ENCODE results near the gene FUNDC2. TPM values are rescaled to one million over a fixed set of nuclear protein-coding genes. Genes with fewer than 3 reads are reported as not detected.

FUNDC2 gene
- total and polyA plus RNA-seq, 2 of the 4 experiments (the other 2 are of a cell fraction): 42.5 to 51.7 TPM

DNA sequence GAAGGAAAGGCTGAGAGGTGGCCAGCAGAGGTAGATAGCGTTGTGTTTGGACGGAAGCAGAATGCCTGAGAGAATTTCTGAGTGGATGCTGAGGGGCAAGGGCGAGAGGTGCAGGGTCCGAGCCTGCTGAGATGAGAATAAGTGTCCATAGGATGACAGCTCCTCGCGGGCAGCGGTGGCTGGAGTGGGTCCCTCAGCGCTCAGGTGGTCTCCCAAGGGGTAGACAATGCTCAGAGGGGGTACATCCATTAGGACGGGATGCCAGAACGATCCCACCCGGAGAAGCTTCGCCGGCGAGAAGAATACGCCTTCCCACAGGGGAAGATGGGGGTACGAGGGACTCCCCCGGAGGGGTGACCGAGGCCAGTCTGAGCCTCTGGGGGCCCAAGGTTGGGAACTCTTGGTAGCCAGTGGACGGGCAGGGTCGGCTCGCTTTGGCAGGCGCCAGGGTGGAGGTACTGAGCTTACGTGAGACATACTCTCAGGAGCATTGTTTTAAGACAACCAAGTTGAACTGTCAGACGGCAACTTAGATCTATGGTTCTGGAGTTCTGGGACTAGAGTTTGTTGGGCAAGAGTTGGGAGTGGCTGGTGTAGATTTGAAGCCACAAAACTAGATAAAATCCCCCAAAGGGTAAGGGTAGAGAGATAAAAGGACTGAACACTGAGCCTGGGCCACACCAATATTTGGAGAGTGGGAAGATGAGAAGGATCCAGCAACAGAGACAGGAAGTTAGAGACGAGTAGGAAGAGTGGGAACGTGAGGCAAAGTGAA, 60.5 kb downstream of the FUNDC2 start:
- Histone ChIP-seq H2AFZ (replicated peaks; ENCODE audit: low read length, poor library complexity) (no peak overlapping the region), H2BK120ac (ENCODE audit: low read depth, low read length) (no peak overlapping the region), H3K27ac (ENCODE audit: insufficient read depth, low read length) (no peak overlapping the region), H2BK5ac (ENCODE audit: low read depth, low read length, poor library complexity, severe bottlenecking) (no peak overlapping the region), H3K4me1 (ENCODE audit: control insufficient read depth, insufficient read depth, low read length) (no peaks in the 10 kb centered on the region), H3K4me2 (ENCODE audit: low read depth, low read length) (no peak overlapping the region), H2BK15ac (ENCODE audit: low read depth, low read length) (no peak overlapping the region), H3K4ac (ENCODE audit: low read depth, low read length) (no peak overlapping the region), H3K9me1 (ENCODE audit: insufficient read depth, low read length) (no peaks in the 10 kb centered on the region), H3K14ac (replicated peaks; ENCODE audit: low read depth, low read length) (no peak overlapping the region), H3K18ac (ENCODE audit: low read depth, low read length) (no peak overlapping the region), H3K36me3 (ENCODE audit: control insufficient read depth, insufficient read depth, low read length) (peaks cover 9% of the 10 kb centered on the region), H3K56ac (ENCODE audit: extremely low read depth, insufficient read depth, low read length) (no peak overlapping the region), H2AK5ac (ENCODE audit: low read depth, low read length) (no peak overlapping the region), H2AK9ac (replicated peaks; ENCODE audit: low read depth, low read length, poor library complexity) (no peak overlapping the region), H3K9ac (ENCODE audit: low read depth, low read length) (no peak overlapping the region), H4K5ac (ENCODE audit: low read depth, low read length) (no peak overlapping the region), H4K91ac (ENCODE audit: insufficient read depth, low read depth, low read length) (no peak overlapping the region), H3K23ac (ENCODE audit: low read depth, low read length) (no peak overlapping the region), H4K20me1 (ENCODE audit: insufficient read depth, low read length) (no peaks in the 10 kb centered on the region), H4K8ac (ENCODE audit: low read depth in 2 of 2, low read length in 2 of 2) (no peak overlapping the region), H3K27me3 (ENCODE audit: control insufficient read depth, insufficient read depth, low read length) (no peaks in the 10 kb centered on the region), H2BK20ac (ENCODE audit: low read depth, low read length) (no peak overlapping the region), H3K79me1 (ENCODE audit: low read depth in 1 of 2, low read length in 2 of 2) (no peaks in the 10 kb centered on the region), H3K9me3 (ENCODE audit: control insufficient read depth, insufficient read depth, low read length) (peaks cover 2% of the 10 kb centered on the region; the same call in 1 of the 2 replicates), H3K4me3 (ENCODE audit: insufficient read depth, low read depth, low read length) (no peak overlapping the region)
- intact Hi-C loops (cut with micrococcal nuclease) (loop anchor here (1.0 kb wide), 1 partner anchor 106 kb away; no protein-coding TSS in a partner anchor), dilution Hi-C loops (cut with HindIII; ENCODE audit: low sequenced_read_pairs, unreplicated experiment) (no loop called here), in situ Hi-C loops (cut with MboI; ENCODE audit: low sequenced_read_pairs) (no loop called here)
- POLR2A ChIA-PET (ENCODE audit: unreplicated experiment): no interaction called here
- 56% methylated on average over 8 of the region's 26 CpGs; no CpG with 5 or more reads in 1 of the 2 experiments for WGBS, 2 experiments (ENCODE audit: extremely low coverage in 2 of 2, insufficient read length in 1 of 2)
- CTCF ChIA-PET: interaction anchor here (0.8 kb wide), 1 partner anchor 12 kb away, joined by 4 read pairs; no protein-coding TSS in a partner anchor
- no TSS peak for BruUV-seq (replicated peaks)
- no peak for ATAC-seq (ENCODE audit: low read depth)
- DNase-seq: no peak
- no peak for TF ChIP-seq NFE2L2 (IDR thresholded peaks at IDR 0.05; ENCODE audit: low read depth, low read length)
- TF ChIP-seq RCOR1 (IDR thresholded peaks at IDR 0.05; ENCODE audit: insufficient replicate concordance, low read length): no peak
- no peak for TF ChIP-seq ELK1 (IDR thresholded peaks at IDR 0.05; ENCODE audit: borderline replicate concordance, low read depth, low read length)
- TF ChIP-seq RFX5 (IDR thresholded peaks at IDR 0.05; ENCODE audit: low read depth, low read length): no peak
- TF ChIP-seq CTCF (conservative IDR thresholded peaks at IDR 0.05; ENCODE audit: low read depth, low read length): no peak
- no peak for TF ChIP-seq MXI1 (IDR thresholded peaks at IDR 0.05; ENCODE audit: borderline replicate concordance, low read depth, low read length)
- no peak for TF ChIP-seq MAZ (IDR thresholded peaks at IDR 0.05; ENCODE audit: borderline replicate concordance, low read depth, low read length)
- TF ChIP-seq USF2 (IDR thresholded peaks at IDR 0.05; ENCODE audit: low read depth, low read length): no peak
- TF ChIP-seq RAD21 (IDR thresholded peaks at IDR 0.05; ENCODE audit: low read length): no peak
- no peak for TF ChIP-seq SMC3 (IDR thresholded peaks at IDR 0.05; ENCODE audit: low read depth, low read length)
- TF ChIP-seq FOS (IDR thresholded peaks at IDR 0.05; ENCODE audit: low read depth, low read length): no peak
- TF ChIP-seq MAFK (IDR thresholded peaks at IDR 0.05; ENCODE audit: low read depth, low read length): no peak
- no peak for TF ChIP-seq POLR2A (IDR thresholded peaks at IDR 0.05; ENCODE audit: low read depth, low read length)
- TF ChIP-seq CHD1 (IDR thresholded peaks at IDR 0.05; ENCODE audit: low read depth, low read length): no peak
- TF ChIP-seq BHLHE40 (IDR thresholded peaks at IDR 0.05; ENCODE audit: low read depth, low read length): no peak

Measured in IMR-90 (cell line).